ENCODE measurements around the gene NFIC. TPM values are rescaled to one million over a fixed set of nuclear protein-coding genes. Genes with fewer than 3 reads are reported as not detected.

Gene NFIC
- total and polyA plus RNA-seq, 2 of the 4 experiments (the other 2 are of a cell fraction) = 21.9 to 32.1 TPM

- 93% methylated on average over 2 of the region's 5 CpGs; no CpG with 5 or more reads in 1 of the 2 experiments for WGBS, 2 experiments (ENCODE audit: extremely low coverage in 2 of 2, insufficient read length in 1 of 2)
- in situ Hi-C loops (cut with MboI; ENCODE audit: low sequenced_read_pairs) (no loop called here), dilution Hi-C loops (cut with HindIII; ENCODE audit: low sequenced_read_pairs, unreplicated experiment) (no loop called here), intact Hi-C loops (cut with micrococcal nuclease) (loop anchor here (5.0 kb wide), 1 partner anchor 123 kb away; the partner anchor contains the start of gene CACTIN)
- Histone ChIP-seq H3K27ac (ENCODE audit: insufficient read depth, low read length) (no peak overlapping the region), H2BK5ac (ENCODE audit: low read depth, low read length, poor library complexity, severe bottlenecking) (no peak overlapping the region), H3K4ac (ENCODE audit: low read depth, low read length) (peak overlapping the region; percentile 68; the same call in 1 of the 2 replicates), H3K4me3 (ENCODE audit: insufficient read depth, low read depth, low read length) (no peak overlapping the region), H4K91ac (ENCODE audit: insufficient read depth, low read depth, low read length) (peak overlapping the region; percentile 48), H3K9me3 (ENCODE audit: control insufficient read depth, insufficient read depth, low read length) (no peaks in the 10 kb centered on the region), H4K8ac (ENCODE audit: low read depth in 2 of 2, low read length in 2 of 2) (peak overlapping the region; percentile 35 to 90), H3K79me1 (ENCODE audit: low read depth in 1 of 2, low read length in 2 of 2) (peaks cover 5 to 47% of the 10 kb centered on the region in 2 experiments; a peak in 3 of 4 replicates), H3K56ac (ENCODE audit: extremely low read depth, insufficient read depth, low read length) (no peak overlapping the region), H3K23ac (ENCODE audit: low read depth, low read length) (0 out of 2 replicates have a peak overlapping the region, but pooled peaks have one; percentile 68), H2BK120ac (ENCODE audit: low read depth, low read length) (peak overlapping the region; percentile 60; the same call in 1 of the 2 replicates), H3K36me3 (ENCODE audit: control insufficient read depth, insufficient read depth, low read length) (peaks cover 3% of the 10 kb centered on the region; the same call in 1 of the 2 replicates), H4K20me1 (ENCODE audit: insufficient read depth, low read length) (peaks cover 26% of the 10 kb centered on the region), H2AK9ac (replicated peaks; ENCODE audit: low read depth, low read length, poor library complexity) (no peak overlapping the region), H3K9me1 (ENCODE audit: insufficient read depth, low read length) (peaks cover 17% of the 10 kb centered on the region), H2AFZ (replicated peaks; ENCODE audit: low read length, poor library complexity) (peak overlapping the region; percentile 77), H3K4me1 (ENCODE audit: control insufficient read depth, insufficient read depth, low read length) (peaks cover 15% of the 10 kb centered on the region), H4K5ac (ENCODE audit: low read depth, low read length) (peak overlapping the region; percentile 33; the same call in 1 of the 2 replicates), H3K18ac (ENCODE audit: low read depth, low read length) (no peak overlapping the region), H3K27me3 (ENCODE audit: control insufficient read depth, insufficient read depth, low read length) (no peaks in the 10 kb centered on the region), H3K9ac (ENCODE audit: low read depth, low read length) (no peak overlapping the region), H2BK15ac (ENCODE audit: low read depth, low read length) (peak overlapping the region; percentile 82; the same call in 1 of the 3 replicates), H3K14ac (replicated peaks; ENCODE audit: low read depth, low read length) (0 out of 2 replicates have a peak overlapping the region, but pooled peaks have one; percentile 17), H2AK5ac (ENCODE audit: low read depth, low read length) (peak overlapping the region; percentile 94; the same call in 1 of the 2 replicates), H3K4me2 (ENCODE audit: low read depth, low read length) (no peak overlapping the region), H2BK20ac (ENCODE audit: low read depth, low read length) (peak overlapping the region; percentile 82)
- no TSS peak for BruUV-seq (replicated peaks)
- ATAC-seq (ENCODE audit: low read depth) (no peak), DNase-seq (no peak)
- TF ChIP-seq USF2 (IDR thresholded peaks at IDR 0.05; ENCODE audit: low read depth, low read length) = no peak
- TF ChIP-seq MAZ (IDR thresholded peaks at IDR 0.05; ENCODE audit: borderline replicate concordance, low read depth, low read length) = no peak
- TF ChIP-seq NFE2L2 (IDR thresholded peaks at IDR 0.05; ENCODE audit: low read depth, low read length) = no peak
- peak; percentile 76 for TF ChIP-seq CEBPB (IDR thresholded peaks at IDR 0.05; ENCODE audit: low read depth, low read length)
- CTCF ChIA-PET = interaction anchor here (0.7 kb wide), 1 partner anchor 76 kb away, joined by 3 read pairs; no protein-coding TSS in a partner anchor
- POLR2A ChIA-PET (ENCODE audit: unreplicated experiment) = no interaction called here
Measured at GRCh38 chr19:3504735-3505134, 138.4 kb downstream of the NFIC start.
